ENCODE data around the gene MAOB.

DNA sequence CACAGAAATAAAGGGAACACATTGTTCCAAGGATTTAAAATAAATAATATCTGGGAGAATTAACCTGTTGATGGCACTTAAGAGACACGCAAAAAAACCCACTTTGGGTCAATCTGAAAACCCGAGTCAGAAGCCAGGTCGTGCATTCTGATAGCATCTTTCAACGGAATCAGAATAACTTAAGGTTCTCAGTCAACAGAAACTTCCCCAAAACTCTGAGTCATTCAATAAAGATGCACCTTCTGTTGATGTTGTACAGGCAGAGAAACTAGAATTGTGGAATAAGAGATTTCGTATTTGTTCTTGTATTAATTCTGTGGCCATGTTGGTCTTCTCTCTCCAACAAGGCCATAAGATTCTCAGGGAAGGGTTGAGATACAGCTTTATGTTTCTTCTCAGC is 78.2 kb downstream of the MAOB start:
- TF ChIP-seq, protein P1, sequence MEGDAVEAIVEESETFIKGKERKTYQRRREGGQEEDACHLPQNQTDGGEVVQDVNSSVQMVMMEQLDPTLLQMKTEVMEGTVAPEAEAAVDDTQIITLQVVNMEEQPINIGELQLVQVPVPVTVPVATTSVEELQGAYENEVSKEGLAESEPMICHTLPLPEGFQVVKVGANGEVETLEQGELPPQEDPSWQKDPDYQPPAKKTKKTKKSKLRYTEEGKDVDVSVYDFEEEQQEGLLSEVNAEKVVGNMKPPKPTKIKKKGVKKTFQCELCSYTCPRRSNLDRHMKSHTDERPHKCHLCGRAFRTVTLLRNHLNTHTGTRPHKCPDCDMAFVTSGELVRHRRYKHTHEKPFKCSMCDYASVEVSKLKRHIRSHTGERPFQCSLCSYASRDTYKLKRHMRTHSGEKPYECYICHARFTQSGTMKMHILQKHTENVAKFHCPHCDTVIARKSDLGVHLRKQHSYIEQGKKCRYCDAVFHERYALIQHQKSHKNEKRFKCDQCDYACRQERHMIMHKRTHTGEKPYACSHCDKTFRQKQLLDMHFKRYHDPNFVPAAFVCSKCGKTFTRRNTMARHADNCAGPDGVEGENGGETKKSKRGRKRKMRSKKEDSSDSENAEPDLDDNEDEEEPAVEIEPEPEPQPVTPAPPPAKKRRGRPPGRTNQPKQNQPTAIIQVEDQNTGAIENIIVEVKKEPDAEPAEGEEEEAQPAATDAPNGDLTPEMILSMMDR (IDR thresholded peaks at IDR 0.05), result no peak
- TF ChIP-seq POLR2A (IDR thresholded peaks at IDR 0.05) (no peak), POLR2AphosphoS5 (IDR thresholded peaks at IDR 0.05) (no peak)
